ENCODE measurements around the gene NFKBIZ. TPM values are rescaled to one million over a fixed set of nuclear protein-coding genes. Genes with fewer than 3 reads are reported as not detected.

The NFKBIZ gene
- total RNA-seq, 1 donor from 2014 or later: 20.5 TPM

DNA sequence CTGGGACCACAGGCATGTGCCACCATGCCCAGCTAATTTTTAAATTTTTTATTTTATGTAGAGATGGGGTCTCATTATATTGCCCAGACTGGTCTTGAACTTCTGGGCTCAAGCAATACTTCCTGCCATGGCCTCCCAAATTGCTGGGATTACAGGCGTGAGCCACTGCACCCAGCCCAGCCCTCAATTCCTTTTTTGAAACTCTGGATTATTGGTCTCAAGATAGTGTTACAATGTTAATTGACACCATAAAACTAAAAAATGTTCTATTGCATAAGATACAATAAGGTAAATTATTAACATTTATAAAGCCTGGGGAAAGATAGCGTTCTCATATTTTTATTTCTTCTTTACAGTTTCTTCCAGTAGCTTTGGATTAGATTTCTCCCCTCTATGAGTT is 3.9 kb upstream of the NFKBIZ start:
- H3K4me3 Mint-ChIP-seq (ENCODE audit: unreplicated experiment): no peak overlapping the region
- no peak overlapping the region for H3K27ac Mint-ChIP-seq (ENCODE audit: unreplicated experiment)
- H3K4me1 Mint-ChIP-seq (ENCODE audit: unreplicated experiment): peaks cover 4% of the 10 kb centered on the region
- peaks cover 11% of the 10 kb centered on the region for H3K27me3 Mint-ChIP-seq (ENCODE audit: unreplicated experiment)
- no peaks in the 10 kb centered on the region for H3K9me3 Mint-ChIP-seq (ENCODE audit: unreplicated experiment)
- TF ChIP-seq CTCF (IDR thresholded peaks at IDR 0.05; ENCODE audit: unreplicated experiment): no peak
- no peak for DNase-seq (ENCODE audit: low spot score)
- H3K36me3 Mint-ChIP-seq (ENCODE audit: low read depth, unreplicated experiment): no peaks in the 10 kb centered on the region

GRCh38 chr3:101846709-101847108 is 2.6 kb upstream of the NFKBIZ start:
- no peak for DNase-seq (ENCODE audit: low spot score)
- TF ChIP-seq CTCF (IDR thresholded peaks at IDR 0.05; ENCODE audit: unreplicated experiment): no peak
- no peaks in the 10 kb centered on the region for H3K9me3 Mint-ChIP-seq (ENCODE audit: unreplicated experiment)
- no peak overlapping the region for H3K4me3 Mint-ChIP-seq (ENCODE audit: unreplicated experiment)
- peaks cover 16% of the 10 kb centered on the region for H3K27me3 Mint-ChIP-seq (ENCODE audit: unreplicated experiment)
- no peak overlapping the region for H3K27ac Mint-ChIP-seq (ENCODE audit: unreplicated experiment)
- peaks cover 12% of the 10 kb centered on the region for H3K4me1 Mint-ChIP-seq (ENCODE audit: unreplicated experiment)
- no peaks in the 10 kb centered on the region for H3K36me3 Mint-ChIP-seq (ENCODE audit: low read depth, unreplicated experiment)

DNA sequence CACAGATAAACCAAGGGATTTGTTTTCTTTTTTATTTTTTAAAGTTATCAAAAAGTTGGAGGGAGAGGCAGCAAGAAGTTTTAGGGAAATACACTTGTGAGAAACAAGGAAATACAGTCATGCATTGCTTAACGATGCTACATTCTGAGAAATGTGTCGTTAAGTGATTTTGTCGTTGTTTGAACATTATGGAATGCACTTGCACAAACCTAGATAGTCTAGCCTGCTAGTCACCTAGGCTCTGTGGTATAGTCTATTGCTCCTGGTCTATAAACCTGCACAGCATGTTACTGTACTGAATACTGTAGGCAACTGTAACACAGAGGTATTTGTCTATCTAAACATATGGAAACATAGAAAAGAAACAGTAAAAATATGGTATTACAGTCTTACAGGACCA is 2.0 kb upstream of the NFKBIZ start:
- no peak for DNase-seq (ENCODE audit: low spot score)
- Mint-ChIP-seq H3K27ac (ENCODE audit: unreplicated experiment) (no peak overlapping the region), H3K4me3 (ENCODE audit: unreplicated experiment) (no peak overlapping the region), H3K36me3 (ENCODE audit: low read depth, unreplicated experiment) (no peaks in the 10 kb centered on the region), H3K4me1 (ENCODE audit: unreplicated experiment) (peaks cover 18% of the 10 kb centered on the region), H3K27me3 (ENCODE audit: unreplicated experiment) (peaks cover 16% of the 10 kb centered on the region), H3K9me3 (ENCODE audit: unreplicated experiment) (no peaks in the 10 kb centered on the region)
- no peak for TF ChIP-seq CTCF (IDR thresholded peaks at IDR 0.05; ENCODE audit: unreplicated experiment)

DNA sequence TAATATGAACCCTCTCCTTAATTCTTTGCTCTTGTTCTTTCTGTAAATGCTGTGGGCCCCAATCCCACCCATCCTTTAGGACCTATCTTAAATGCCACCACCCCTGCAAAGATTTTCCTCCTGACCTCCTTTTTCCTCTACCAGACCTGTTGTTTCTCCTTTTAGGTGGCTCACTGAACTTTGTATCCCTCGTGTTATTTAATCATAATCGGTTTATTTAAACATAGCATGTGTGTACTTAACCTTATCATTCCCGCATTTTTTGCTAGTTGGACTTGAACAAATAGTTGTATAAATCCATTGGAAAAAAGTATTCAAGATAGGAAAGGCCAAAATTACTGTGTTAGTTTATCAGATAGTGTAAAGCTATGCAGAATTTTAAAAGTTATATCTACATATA is 988 bp upstream of the NFKBIZ start:
- peaks cover 16% of the 10 kb centered on the region for H3K27me3 Mint-ChIP-seq (ENCODE audit: unreplicated experiment)
- peak overlapping the region; percentile 92 for H3K27ac Mint-ChIP-seq (ENCODE audit: unreplicated experiment)
- H3K36me3 Mint-ChIP-seq (ENCODE audit: low read depth, unreplicated experiment): peaks cover 6% of the 10 kb centered on the region
- no peak for TF ChIP-seq CTCF (IDR thresholded peaks at IDR 0.05; ENCODE audit: unreplicated experiment)
- peak overlapping the region; percentile 92 for H3K4me3 Mint-ChIP-seq (ENCODE audit: unreplicated experiment)
- H3K9me3 Mint-ChIP-seq (ENCODE audit: unreplicated experiment): no peaks in the 10 kb centered on the region
- no peak for DNase-seq (ENCODE audit: low spot score)
- H3K4me1 Mint-ChIP-seq (ENCODE audit: unreplicated experiment): peaks cover 20% of the 10 kb centered on the region

- peaks cover 16% of the 10 kb centered on the region for H3K27me3 Mint-ChIP-seq (ENCODE audit: unreplicated experiment)
Observed at GRCh38 chr3:101849714-101850245, 466 bp downstream of the NFKBIZ start.

More at GRCh38 chr3:101849714-101850245, 466 bp downstream of the NFKBIZ start:
- H3K4me1 Mint-ChIP-seq (ENCODE audit: unreplicated experiment): peaks cover 23% of the 10 kb centered on the region
- peaks cover 17% of the 10 kb centered on the region for H3K36me3 Mint-ChIP-seq (ENCODE audit: low read depth, unreplicated experiment)
- DNase-seq (ENCODE audit: low spot score): peak; percentile 49
- TF ChIP-seq CTCF (IDR thresholded peaks at IDR 0.05; ENCODE audit: unreplicated experiment): no peak
- H3K4me3 Mint-ChIP-seq (ENCODE audit: unreplicated experiment): peak overlapping the region; percentile 97
- H3K9me3 Mint-ChIP-seq (ENCODE audit: unreplicated experiment): no peaks in the 10 kb centered on the region
- peak overlapping the region; percentile 98 for H3K27ac Mint-ChIP-seq (ENCODE audit: unreplicated experiment)
